ENCODE results near the gene OTUB2. TPM values are rescaled to one million over a fixed set of nuclear protein-coding genes. Genes with fewer than 3 reads are reported as not detected.
"Not testable (repeated sequence)": the region's sequence is repeated elsewhere in the genome, so short reads cannot be mapped to it uniquely, and the experiment has no call there.

Gene OTUB2
- total and polyA plus RNA-seq, 5 donors from 2014 or later = 0.25 to 0.46 (median 0.37) TPM; not detected in 1

DNA sequence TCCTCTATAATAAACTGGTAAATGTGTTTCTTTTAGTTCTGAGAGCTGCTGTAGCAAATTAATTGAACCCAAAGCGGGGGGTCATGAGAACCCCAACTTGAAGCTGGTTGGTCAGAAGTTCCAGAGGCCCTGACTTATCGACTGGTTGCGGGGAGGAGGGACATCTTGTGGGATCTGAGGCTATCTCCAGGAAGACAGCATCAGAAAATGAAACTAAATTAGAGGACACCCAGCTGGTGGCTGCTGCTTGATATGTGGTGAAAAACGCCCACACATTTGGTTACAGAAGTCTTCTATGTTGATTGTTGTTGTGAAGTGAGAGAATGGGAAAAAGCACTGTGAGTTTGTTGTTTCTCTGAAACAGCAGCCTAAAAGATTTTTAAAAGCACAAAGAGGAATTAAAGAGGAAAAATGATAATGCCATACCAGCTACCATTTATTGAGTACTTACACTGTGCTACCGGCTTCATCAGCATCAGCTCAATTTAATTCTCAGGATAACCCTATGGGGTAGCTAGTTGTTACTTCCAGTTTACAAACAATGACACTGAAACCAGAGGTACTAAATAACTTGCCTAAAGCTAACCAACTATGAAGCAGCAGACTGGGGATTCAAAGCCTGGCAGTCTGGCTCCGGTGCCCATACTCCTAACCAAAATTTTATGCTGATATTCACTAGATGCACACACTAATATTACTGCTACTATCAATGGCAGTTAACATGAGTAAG is 30.6 kb downstream of the OTUB2 start:
- ATAC-seq (ENCODE audit: low read depth in 2 of 2) = no peak
- H3K4me1 Mint-ChIP-seq = peaks cover 13 to 64% (median 51%) of the 10 kb centered on the region in 4 donors
- peaks cover 27% of the 10 kb centered on the region for H3K4me1 ChIP-seq (ENCODE audit: control insufficient read depth, insufficient read depth, low read length, poor library complexity, severe bottlenecking)

DNA sequence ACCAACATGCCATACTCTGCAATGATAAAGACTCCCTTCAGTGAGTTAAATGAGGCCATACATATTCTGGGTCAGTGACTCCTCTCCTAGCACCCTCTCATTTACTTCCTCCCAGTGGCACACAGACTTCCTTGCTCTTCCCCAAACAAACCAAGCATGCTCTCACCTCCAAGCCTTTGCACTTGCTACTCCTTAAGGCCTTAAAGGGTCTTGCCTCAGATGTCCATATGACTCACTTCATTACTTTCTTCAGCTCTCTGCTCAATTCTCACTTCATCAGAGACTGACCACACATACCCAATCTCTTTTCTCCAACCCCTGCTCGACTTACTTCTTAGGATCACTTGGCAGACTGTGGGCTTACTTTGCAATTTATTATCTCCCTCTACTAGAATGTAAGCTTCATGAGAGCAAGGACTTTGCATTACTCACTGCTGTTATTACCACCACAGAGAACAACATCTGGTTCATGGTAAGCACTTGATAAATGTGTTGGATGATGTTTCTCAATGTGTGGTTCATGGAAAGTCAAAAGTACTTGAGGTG is 32.1 kb downstream of the OTUB2 start:
- Histone ChIP-seq H3K36me3 (ENCODE audit: control insufficient read depth, insufficient read depth, low read length) (peaks cover 95% of the 10 kb centered on the region), H3K27me3 (ENCODE audit: control insufficient read depth, insufficient read depth, low read length) (no peaks in the 10 kb centered on the region)
- H3K4me3 Mint-ChIP-seq = peak overlapping the region in 1 of 4 donors; percentile 49

More for the DNA sequence above, 30.6 kb downstream of the OTUB2 start:
- peak overlapping the region; percentile 27 to 85 (median 52) for H3K27ac Mint-ChIP-seq
- Histone ChIP-seq H3K9me3 (ENCODE audit: control insufficient read depth in 2 of 2, low read length in 2 of 2) (no peaks in the 10 kb centered on the region), H3K27me3 (ENCODE audit: control insufficient read depth, insufficient read depth, low read length) (no peaks in the 10 kb centered on the region), H3K27ac (ENCODE audit: insufficient read depth, low read length, poor library complexity, severe bottlenecking) (peak overlapping the region; percentile 14), H3K4me3 (ENCODE audit: low read depth, low read length) (peak overlapping the region; percentile 42), H3K36me3 (ENCODE audit: control insufficient read depth, insufficient read depth, low read length) (peaks cover 97% of the 10 kb centered on the region)
- peak in 1 of 3 donors; percentile 66 for DNase-seq
- no peaks in the 10 kb centered on the region for H3K27me3 Mint-ChIP-seq
- no peaks in the 10 kb centered on the region for H3K9me3 Mint-ChIP-seq
- H3K4me3 Mint-ChIP-seq = peak overlapping the region in 2 of 4 donors; percentile 16 to 44
- H3K36me3 Mint-ChIP-seq = peaks cover 76% of the 10 kb centered on the region

DNA sequence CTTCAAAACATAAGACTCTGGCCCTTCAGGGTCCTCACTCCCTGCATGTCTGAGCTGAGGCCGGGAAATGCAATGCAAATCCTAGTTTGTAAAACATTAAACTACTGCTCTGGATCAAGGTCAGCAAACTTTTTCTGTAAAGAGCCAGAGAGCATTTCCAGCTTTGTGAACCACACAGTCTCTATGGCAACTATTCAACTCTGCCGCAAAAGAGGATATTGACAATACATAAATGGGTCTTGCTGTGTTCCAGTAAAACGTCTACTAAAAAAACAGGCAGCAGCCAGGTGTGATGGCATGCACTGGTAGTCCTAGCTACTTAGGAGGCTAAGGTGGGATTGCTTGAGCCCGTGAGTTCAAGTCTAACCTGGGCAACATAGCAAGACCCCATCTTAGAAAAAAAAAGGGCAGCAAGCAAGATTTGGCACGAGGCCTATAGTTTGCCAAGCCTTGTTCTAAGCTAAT is 32.6 kb downstream of the OTUB2 start:
- Histone ChIP-seq H3K27me3 (ENCODE audit: control insufficient read depth, insufficient read depth, low read length) (no peaks in the 10 kb centered on the region), H3K4me3 (ENCODE audit: low read depth, low read length) (no peak overlapping the region), H3K4me1 (ENCODE audit: control insufficient read depth, insufficient read depth, low read length, poor library complexity, severe bottlenecking) (peaks cover 27% of the 10 kb centered on the region), H3K27ac (ENCODE audit: insufficient read depth, low read length, poor library complexity, severe bottlenecking) (no peak overlapping the region), H3K9me3 (ENCODE audit: control insufficient read depth in 2 of 2, low read length in 2 of 2) (no peaks in the 10 kb centered on the region), H3K36me3 (ENCODE audit: control insufficient read depth, insufficient read depth, low read length) (peaks cover 96% of the 10 kb centered on the region)
- H3K36me3 Mint-ChIP-seq = peaks cover 80% of the 10 kb centered on the region
- ATAC-seq (ENCODE audit: low read depth in 2 of 2) = no peak
- no peak overlapping the region for H3K4me3 Mint-ChIP-seq
- peak overlapping the region; percentile 36 to 48 (median 39) for H3K27ac Mint-ChIP-seq
- peaks cover 20 to 77% (median 56%) of the 10 kb centered on the region in 4 donors for H3K4me1 Mint-ChIP-seq
- DNase-seq = no peak
- no peaks in the 10 kb centered on the region for H3K27me3 Mint-ChIP-seq
- H3K9me3 Mint-ChIP-seq = no peaks in the 10 kb centered on the region

More for the DNA sequence above, 32.1 kb downstream of the OTUB2 start:
- Histone ChIP-seq H3K4me3 (ENCODE audit: low read depth, low read length) (no peak overlapping the region), H3K27ac (ENCODE audit: insufficient read depth, low read length, poor library complexity, severe bottlenecking) (no peak overlapping the region), H3K9me3 (ENCODE audit: control insufficient read depth in 2 of 2, low read length in 2 of 2) (no peaks in the 10 kb centered on the region), H3K4me1 (ENCODE audit: control insufficient read depth, insufficient read depth, low read length, poor library complexity, severe bottlenecking) (peaks cover 27% of the 10 kb centered on the region)
- Mint-ChIP-seq H3K27ac (peak overlapping the region in 2 of 3 donors; percentile 36 to 39), H3K4me1 (peaks cover 18 to 74% (median 53%) of the 10 kb centered on the region in 4 donors), H3K27me3 (no peaks in the 10 kb centered on the region), H3K36me3 (peaks cover 78% of the 10 kb centered on the region), H3K9me3 (no peaks in the 10 kb centered on the region)
- DNase-seq (no peak), ATAC-seq (ENCODE audit: low read depth in 2 of 2) (no peak)

DNA sequence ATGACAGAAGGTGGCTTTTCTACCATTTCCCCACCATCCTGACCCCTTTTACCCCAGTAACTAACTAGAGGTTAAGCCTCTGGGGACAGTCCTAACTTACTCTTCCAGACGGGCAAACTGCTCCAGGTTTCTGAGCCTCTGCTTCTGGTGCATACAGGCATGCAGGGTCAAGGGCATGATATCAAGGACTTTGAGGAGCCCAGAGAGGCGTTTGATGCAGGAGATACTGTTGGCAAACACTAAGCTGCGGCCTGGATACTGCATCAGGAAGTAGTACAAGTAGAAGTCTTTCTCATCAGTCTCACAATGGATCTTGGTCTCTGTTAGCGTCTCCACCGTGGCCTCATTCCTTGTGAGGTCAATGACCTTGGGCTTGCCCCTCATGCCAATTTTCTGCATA is 33.9 kb downstream of the OTUB2 start:
- DNase-seq (no peak), ATAC-seq (ENCODE audit: low read depth in 2 of 2) (no peak)
- H3K27ac ChIP-seq (ENCODE audit: insufficient read depth, low read length, poor library complexity, severe bottlenecking) = no peak overlapping the region
- peaks cover 91% of the 10 kb centered on the region for H3K36me3 ChIP-seq (ENCODE audit: control insufficient read depth, insufficient read depth, low read length)
- H3K4me3 ChIP-seq (ENCODE audit: low read depth, low read length) = no peak overlapping the region
- peaks cover 71% of the 10 kb centered on the region for H3K36me3 Mint-ChIP-seq
- H3K27ac Mint-ChIP-seq = peak overlapping the region in 1 of 3 donors; percentile 52
- H3K4me1 ChIP-seq (ENCODE audit: control insufficient read depth, insufficient read depth, low read length, poor library complexity, severe bottlenecking) = peaks cover 34% of the 10 kb centered on the region
- H3K4me3 Mint-ChIP-seq = no peak overlapping the region
- no peaks in the 10 kb centered on the region for H3K9me3 Mint-ChIP-seq
- H3K27me3 ChIP-seq (ENCODE audit: control insufficient read depth, insufficient read depth, low read length) = no peaks in the 10 kb centered on the region
- peaks cover 20 to 82% (median 58%) of the 10 kb centered on the region in 4 donors for H3K4me1 Mint-ChIP-seq
- H3K27me3 Mint-ChIP-seq = no peaks in the 10 kb centered on the region
- H3K9me3 ChIP-seq (ENCODE audit: control insufficient read depth in 2 of 2, low read length in 2 of 2) = no peaks in the 10 kb centered on the region

DNA sequence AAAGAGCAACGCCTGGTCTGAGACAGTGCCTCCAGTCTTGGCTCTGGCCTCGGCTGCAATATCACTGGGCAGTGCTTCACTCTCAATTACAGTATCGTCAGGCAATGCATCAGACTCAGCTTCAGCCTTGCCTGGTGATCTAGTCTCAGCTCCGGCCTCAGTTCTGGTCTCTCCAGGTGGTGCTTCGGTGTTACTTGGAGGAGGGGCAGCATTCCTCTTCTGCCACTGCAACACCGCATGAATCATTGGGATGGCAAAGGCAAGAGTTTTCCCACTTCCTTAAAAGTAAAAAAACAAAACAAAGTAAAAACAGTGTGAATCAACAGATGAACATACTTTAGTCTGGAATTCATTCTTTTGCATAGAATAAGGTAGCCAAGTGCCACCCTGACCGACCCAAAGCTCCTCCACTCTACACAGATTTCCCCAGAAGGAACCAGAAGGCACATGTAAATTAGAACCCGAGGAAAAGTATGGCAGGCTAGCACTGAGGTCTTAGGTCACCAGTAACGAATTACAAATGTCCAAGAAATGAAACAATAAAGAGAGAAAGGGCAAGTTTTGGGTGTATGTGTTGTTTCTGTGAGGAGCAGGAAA is 36.3 kb downstream of the OTUB2 start:
- H3K27ac Mint-ChIP-seq = peak overlapping the region in 1 of 3 donors; percentile 10
- Histone ChIP-seq H3K36me3 (ENCODE audit: control insufficient read depth, insufficient read depth, low read length) (peaks cover 71% of the 10 kb centered on the region), H3K27ac (ENCODE audit: insufficient read depth, low read length, poor library complexity, severe bottlenecking) (no peak overlapping the region), H3K4me1 (ENCODE audit: control insufficient read depth, insufficient read depth, low read length, poor library complexity, severe bottlenecking) (peaks cover 34% of the 10 kb centered on the region), H3K27me3 (ENCODE audit: control insufficient read depth, insufficient read depth, low read length) (no peaks in the 10 kb centered on the region), H3K9me3 (ENCODE audit: control insufficient read depth in 2 of 2, low read length in 2 of 2) (no peaks in the 10 kb centered on the region), H3K4me3 (ENCODE audit: low read depth, low read length) (no peak overlapping the region)
- no peaks in the 10 kb centered on the region for H3K27me3 Mint-ChIP-seq
- peaks cover 21 to 89% (median 65%) of the 10 kb centered on the region in 4 donors for H3K4me1 Mint-ChIP-seq
- no peak for ATAC-seq (ENCODE audit: low read depth in 2 of 2)
- H3K4me3 Mint-ChIP-seq = no peak overlapping the region
- H3K36me3 Mint-ChIP-seq = peaks cover 69% of the 10 kb centered on the region
- H3K9me3 Mint-ChIP-seq = peaks cover 0 to 5% (median 0%) of the 10 kb centered on the region in 7 donors
- DNase-seq = no peak

DNA sequence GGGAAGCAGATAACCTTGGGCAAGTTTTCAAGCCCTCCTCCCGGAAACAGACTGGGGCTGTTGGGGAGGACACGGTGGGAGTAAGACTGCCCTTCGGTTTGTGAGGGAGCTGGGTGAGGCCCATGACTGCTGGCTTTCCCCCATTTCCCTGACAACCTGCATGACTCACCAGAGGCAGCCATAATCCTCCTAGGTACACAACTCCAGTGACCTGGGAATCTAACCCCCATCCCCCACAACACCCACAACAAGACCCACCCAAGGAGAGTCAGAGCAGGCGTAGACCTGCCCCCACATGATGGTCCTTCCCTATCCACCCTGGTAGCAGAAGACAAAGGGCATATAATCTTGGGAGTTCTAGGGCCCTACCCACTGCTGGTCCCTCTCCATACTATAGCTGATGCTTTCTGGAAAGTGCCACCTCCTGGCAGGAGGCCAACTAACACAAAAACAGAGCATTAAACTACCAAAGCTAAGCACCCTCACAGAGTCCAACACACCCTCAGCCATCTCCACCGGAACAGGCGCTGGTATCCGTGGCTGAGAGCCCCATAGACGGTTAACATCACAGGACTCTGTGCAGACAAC is 40.0 kb downstream of the OTUB2 start:
- ATAC-seq (ENCODE audit: low read depth in 2 of 2) = no peak
- H3K27me3 ChIP-seq (ENCODE audit: control insufficient read depth, insufficient read depth, low read length) = no peaks in the 10 kb centered on the region

DNA sequence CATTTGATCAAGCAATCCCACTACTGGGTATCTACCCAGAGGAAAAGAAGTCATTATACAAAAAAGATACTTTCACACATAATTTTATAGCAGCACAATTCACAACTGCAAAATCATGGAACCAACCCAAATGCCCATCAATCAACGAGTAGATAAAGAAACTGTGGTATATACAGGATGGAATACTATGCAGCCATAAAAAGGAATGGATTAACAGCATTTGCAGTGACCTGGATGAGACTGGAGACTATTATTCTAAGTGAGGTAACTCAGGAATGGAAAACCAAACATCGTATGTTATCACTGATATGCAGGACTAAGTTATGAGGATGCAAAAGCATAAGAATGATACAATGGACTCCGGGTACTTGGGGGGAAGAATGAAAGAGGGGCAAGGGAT is 45.9 kb downstream of the OTUB2 start:
- Mint-ChIP-seq H3K4me3 (peak overlapping the region in 2 of 4 donors; percentile 75 to 83), H3K4me1 (peaks cover 53 to 82% (median 57%) of the 10 kb centered on the region in 4 donors), H3K36me3 (peaks cover 65% of the 10 kb centered on the region), H3K9me3 (peaks cover 5 to 36% (median 24%) of the 10 kb centered on the region in 7 donors)
- ATAC-seq (ENCODE audit: low read depth in 2 of 2); H3K27ac ChIP-seq (ENCODE audit: insufficient read depth, low read length, poor library complexity, severe bottlenecking); H3K4me1 ChIP-seq (ENCODE audit: control insufficient read depth, insufficient read depth, low read length, poor library complexity, severe bottlenecking); H3K27me3 ChIP-seq (ENCODE audit: control insufficient read depth, insufficient read depth, low read length); H3K27me3 Mint-ChIP-seq; H3K4me3 ChIP-seq (ENCODE audit: low read depth, low read length); DNase-seq; H3K27ac Mint-ChIP-seq: not testable (repeated sequence)
- Histone ChIP-seq H3K36me3 (ENCODE audit: control insufficient read depth, insufficient read depth, low read length) (peaks cover 42% of the 10 kb centered on the region), H3K9me3 (ENCODE audit: control insufficient read depth in 2 of 2, low read length in 2 of 2) (peaks cover 31% of the 10 kb centered on the region in 2 experiments)

More for the DNA sequence above, 40.0 kb downstream of the OTUB2 start:
- peaks cover 75% of the 10 kb centered on the region for H3K36me3 Mint-ChIP-seq
- Histone ChIP-seq H3K9me3 (ENCODE audit: control insufficient read depth in 2 of 2, low read length in 2 of 2) (peaks cover 6 to 11% of the 10 kb centered on the region in 2 experiments), H3K27ac (ENCODE audit: insufficient read depth, low read length, poor library complexity, severe bottlenecking) (no peak overlapping the region), H3K4me1 (ENCODE audit: control insufficient read depth, insufficient read depth, low read length, poor library complexity, severe bottlenecking) (peaks cover 20% of the 10 kb centered on the region), H3K36me3 (ENCODE audit: control insufficient read depth, insufficient read depth, low read length) (peaks cover 43% of the 10 kb centered on the region), H3K4me3 (ENCODE audit: low read depth, low read length) (no peak overlapping the region)
- peaks cover 44 to 91% (median 78%) of the 10 kb centered on the region in 4 donors for H3K4me1 Mint-ChIP-seq
- H3K27me3 Mint-ChIP-seq = no peaks in the 10 kb centered on the region
- H3K9me3 Mint-ChIP-seq = peaks cover 0 to 17% (median 12%) of the 10 kb centered on the region in 7 donors
- no peak for DNase-seq
- no peak overlapping the region for H3K27ac Mint-ChIP-seq
- peak overlapping the region in 3 of 4 donors; percentile 23 to 61 (median 56) for H3K4me3 Mint-ChIP-seq
